Ovary (tissue), 9 donors: ENCODE results near the gene FLVCR2. TPM values are rescaled to one million over a fixed set of nuclear protein-coding genes. Genes with fewer than 3 reads are reported as not detected.

Experiments used
- DNase-seq, 5 donors: peaks; one replicate each; pipeline ENCODE4 v3.0.0-alpha.2; 2019 to 2020
- H3K27ac ChIP-seq, 2 donors: fragments of 200-600 bp; one replicate each; pipeline versions ENCODE4 v1.5.1 to v1.8.0; 2019 to 2022
- H3K27me3 ChIP-seq: fragments of 200-600 bp; one replicate; pipeline ENCODE4 v1.8.0; 2022
- H3K36me3 ChIP-seq: fragments of 200-600 bp; sonication (generic); one replicate; pipeline ENCODE4 v1.5.1; 2019
- H3K4me1 ChIP-seq: one replicate; pipeline ENCODE4 v1.8.1; 2013; ENCODE audit warnings: mild to moderate bottlenecking, moderate library complexity; ENCODE audit not compliant: insufficient read depth
- H3K4me3 ChIP-seq: fragments of 200-600 bp; sonication (generic); one replicate; pipeline ENCODE4 v1.5.1; 2017
- H3K9me3 ChIP-seq, 2 donors: fragments of 200-600 bp in 1 of 2; sonication (generic) in 1 of 2; one replicate each; pipeline versions ENCODE4 v1.5.1 to v1.8.1; 2013 to 2019; ENCODE audit warnings: mild to moderate bottlenecking in 1 of 2, moderate library complexity in 1 of 2
- EP300 ChIP-seq: sonication (generic); formaldehyde crosslinking; IDR thresholded peaks from one replicate; pipeline ENCODE4 v1.6.1; 2017; ENCODE audit warnings: antibody characterized with exemption
- POLR2A ChIP-seq: fragments of 450-650 bp; IDR thresholded peaks from one replicate; pipeline ENCODE4 v1.6.1; 2017; ENCODE audit warnings: antibody characterized with exemption, mild to moderate bottlenecking, moderate library complexity
- WGBS, 3 donors: extraction: QIAGEN DNeasy Blood & Tissue Kit in 1 of 3; methylation state at CpG; one replicate each; pipeline versions ENCODE4 v1.1.5 to v1.1.7; 2013 to 2017; 5-methylcytosine and 5-hydroxymethylcytosine counted together
- intact Hi-C, 4 donors: fragments of 100-400 bp; cut with DNase I; formaldehyde crosslinking; loops; one replicate each; pipeline versions ENCODE4 v1.11.0 to v1.15.1; 2022 to 2023
- polyA plus RNA-seq, 2 donors: library from polyadenylated mRNA; stranded (reverse); fragments of 200-250 nt in 1 of 2; fragments of 350-450 nt in 1 of 2; fragmentation: Illumina TruSeq in 1 of 2; extraction: RNeasy Lipid Tissue Mini Kit (QIAGEN cat#74804) in 1 of 2; gene quantifications; one replicate each; pipeline ENCODE4 v1.2.3, GENCODE V29; 2013 to 2014
- total RNA-seq, 7 donors: library from RNA; depleted of rRNA in 2 of 7; stranded (reverse); fragments of >200 nt in 2 of 7; fragmentation: NEBNext Ultra II Directional in 3 of 7; extraction: Animal tissue kit (Norgen Biotek cat#: 25700) in 3 of 7; gene quantifications; one replicate each; pipeline versions ENCODE4 v1.1.0 to v1.2.4, GENCODE V29; 2016 to 2023
- TF ChIP-seq, protein P1 (sequence below), 3 donors: fragments of 450-650 bp in 2 of 3; fragments of 200-600 bp in 1 of 3; IDR thresholded peaks; one replicate each; pipeline versions ENCODE4 v1.5.1 to v1.8.0; 2016 to 2022; ENCODE audit warnings: antibody characterized with exemption in 3 of 3, mild to moderate bottlenecking in 1 of 3
- donor health status: DM: no; HTN: no; CAD: no; lungs with moderate emphysema.
- donor health status: DM: no; HTN: no; CAD: no.
- donor health status: Bipolar disorder and iron deficiency.
- donor health status: DM: yes; HTN: yes; CAD: no.
- donor health status: DM: no; HTN: no; CAD: no.
- donor health status: DM: yes; HTN: yes; CAD: no.

FLVCR2 gene
- total and polyA plus RNA-seq, 9 donors = 1.5 to 18.4 (median 4.4) TPM

DNA sequence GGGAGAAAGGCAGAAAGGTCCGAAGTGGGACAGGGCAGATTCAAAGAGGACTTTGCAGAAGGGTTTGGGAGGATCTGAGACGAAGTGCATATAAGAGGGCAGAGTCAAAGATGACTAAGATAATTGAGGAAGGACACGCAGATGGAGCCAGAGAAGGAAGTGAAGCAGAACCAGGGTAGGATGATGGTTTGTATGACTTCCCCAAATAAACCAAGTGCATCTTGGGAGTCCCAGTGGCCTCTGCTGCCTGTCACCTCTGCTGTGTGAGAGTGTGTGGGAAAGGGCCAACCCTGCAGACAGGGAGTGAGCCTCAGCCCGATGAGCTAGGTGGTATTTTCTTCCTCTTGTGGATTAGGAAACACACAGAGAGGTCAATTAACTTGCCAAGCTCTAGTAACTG is 36.8 kb downstream of the FLVCR2 start:
- H3K4me1 ChIP-seq = no peaks in the 10 kb centered on the region
- H3K4me3 ChIP-seq = no peak overlapping the region
- intact Hi-C loops = no loop called here
- H3K27ac ChIP-seq = no peak overlapping the region
- DNase-seq = no peak
- no peaks in the 10 kb centered on the region for H3K9me3 ChIP-seq
- 77 to 91% (median 79%) methylated on average over 4 of the region's 4 CpGs for WGBS, 3 donors
- H3K36me3 ChIP-seq = no peaks in the 10 kb centered on the region
- TF ChIP-seq EP300 (no peak), POLR2A (no peak)
- TF ChIP-seq, protein P1, sequence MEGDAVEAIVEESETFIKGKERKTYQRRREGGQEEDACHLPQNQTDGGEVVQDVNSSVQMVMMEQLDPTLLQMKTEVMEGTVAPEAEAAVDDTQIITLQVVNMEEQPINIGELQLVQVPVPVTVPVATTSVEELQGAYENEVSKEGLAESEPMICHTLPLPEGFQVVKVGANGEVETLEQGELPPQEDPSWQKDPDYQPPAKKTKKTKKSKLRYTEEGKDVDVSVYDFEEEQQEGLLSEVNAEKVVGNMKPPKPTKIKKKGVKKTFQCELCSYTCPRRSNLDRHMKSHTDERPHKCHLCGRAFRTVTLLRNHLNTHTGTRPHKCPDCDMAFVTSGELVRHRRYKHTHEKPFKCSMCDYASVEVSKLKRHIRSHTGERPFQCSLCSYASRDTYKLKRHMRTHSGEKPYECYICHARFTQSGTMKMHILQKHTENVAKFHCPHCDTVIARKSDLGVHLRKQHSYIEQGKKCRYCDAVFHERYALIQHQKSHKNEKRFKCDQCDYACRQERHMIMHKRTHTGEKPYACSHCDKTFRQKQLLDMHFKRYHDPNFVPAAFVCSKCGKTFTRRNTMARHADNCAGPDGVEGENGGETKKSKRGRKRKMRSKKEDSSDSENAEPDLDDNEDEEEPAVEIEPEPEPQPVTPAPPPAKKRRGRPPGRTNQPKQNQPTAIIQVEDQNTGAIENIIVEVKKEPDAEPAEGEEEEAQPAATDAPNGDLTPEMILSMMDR (IDR thresholded peaks at IDR 0.05) = no peak
- H3K27me3 ChIP-seq = no peaks in the 10 kb centered on the region

DNA sequence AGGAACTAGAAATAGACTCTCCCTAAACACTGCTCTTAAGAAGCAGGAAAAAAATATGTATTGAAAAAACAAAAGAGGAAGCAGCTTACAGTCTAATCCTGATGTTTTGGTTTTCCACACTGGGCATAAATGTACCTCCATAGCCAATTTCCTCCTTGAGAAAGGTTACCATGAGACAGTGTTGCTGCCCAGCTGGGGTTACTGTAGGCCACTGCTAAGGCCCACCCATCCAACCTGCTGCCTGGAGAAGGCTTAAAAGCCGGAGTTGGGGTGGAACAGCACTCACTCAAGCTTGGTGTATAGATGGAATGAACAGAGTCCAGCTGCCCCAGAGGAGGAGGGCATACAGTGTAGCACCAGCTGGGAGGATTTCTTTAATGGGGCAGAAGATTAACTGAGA is 41.1 kb downstream of the FLVCR2 start:
- H3K27ac ChIP-seq = no peak overlapping the region
- WGBS, 3 donors = 97 to 100% (median 100%) methylated on average over 1 of the region's 1 CpG
- H3K27me3 ChIP-seq = no peaks in the 10 kb centered on the region

DNA sequence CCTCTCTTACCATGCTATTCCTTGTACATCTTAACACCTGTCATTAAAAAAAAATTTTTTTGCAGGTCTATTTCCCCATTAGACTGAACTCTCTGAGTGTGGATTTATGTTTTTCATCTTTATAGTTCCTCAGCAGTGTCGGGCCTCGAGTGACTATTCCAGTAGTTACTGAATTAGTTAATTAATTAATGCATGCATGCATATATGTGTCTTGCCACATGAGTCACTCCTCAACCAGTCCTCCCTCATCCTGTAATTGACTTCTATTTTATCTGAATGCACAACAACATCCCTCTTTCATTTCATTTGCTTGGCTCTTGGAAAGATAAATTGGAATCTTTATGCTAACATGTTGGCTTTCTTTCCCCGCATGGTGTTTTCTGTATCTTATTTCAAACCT is 46.6 kb downstream of the FLVCR2 start:
- no peaks in the 10 kb centered on the region for H3K27me3 ChIP-seq
- TF ChIP-seq EP300 (no peak), POLR2A (no peak)
- TF ChIP-seq, protein P1 (IDR thresholded peaks at IDR 0.05) = no peak
- 78 to 98% (median 85%) methylated on average over 3 of the region's 3 CpGs for WGBS, 3 donors
- no peak overlapping the region for H3K4me3 ChIP-seq
- intact Hi-C loops = no loop called here
- no peaks in the 10 kb centered on the region for H3K36me3 ChIP-seq
- no peak overlapping the region for H3K27ac ChIP-seq
- H3K9me3 ChIP-seq = no peaks in the 10 kb centered on the region
- H3K4me1 ChIP-seq = no peaks in the 10 kb centered on the region
- no peak for DNase-seq

More for the DNA sequence above, 41.1 kb downstream of the FLVCR2 start:
- no peak overlapping the region for H3K4me3 ChIP-seq
- no peaks in the 10 kb centered on the region for H3K9me3 ChIP-seq
- intact Hi-C loops = no loop called here
- H3K36me3 ChIP-seq = no peaks in the 10 kb centered on the region
- TF ChIP-seq POLR2A (no peak), EP300 (no peak)
- TF ChIP-seq, protein P1 (IDR thresholded peaks at IDR 0.05) = no peak
- DNase-seq = no peak
- H3K4me1 ChIP-seq = no peaks in the 10 kb centered on the region

DNA sequence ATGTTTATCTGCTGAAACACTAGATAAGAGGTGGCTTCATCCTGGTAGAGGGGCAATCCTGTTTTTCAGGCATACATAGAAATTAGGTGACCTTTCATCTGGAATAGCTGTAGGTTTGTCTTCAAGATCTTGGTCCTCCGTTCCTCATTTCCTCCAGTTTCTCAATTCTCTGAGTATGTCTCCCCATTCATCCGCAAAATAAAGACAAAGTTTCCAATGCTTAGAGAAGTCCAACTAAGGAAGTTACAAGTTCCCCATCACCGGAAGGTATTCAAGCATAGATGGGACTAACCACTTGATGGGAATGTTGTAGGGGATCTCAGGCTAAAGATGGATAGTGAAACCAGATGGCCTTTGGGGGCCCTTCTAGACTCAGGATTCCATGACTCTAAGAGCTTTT is 48.0 kb downstream of the FLVCR2 start:
- intact Hi-C loops = no loop called here
- Histone ChIP-seq H3K4me3 (no peak overlapping the region), H3K27me3 (no peaks in the 10 kb centered on the region), H3K27ac (no peak overlapping the region), H3K4me1 (no peaks in the 10 kb centered on the region), H3K36me3 (no peaks in the 10 kb centered on the region), H3K9me3 (no peaks in the 10 kb centered on the region)
- DNase-seq = no peak
- WGBS, 3 donors = 94 to 97% (median 97%) methylated on average over 3 of the region's 3 CpGs
- TF ChIP-seq POLR2A = no peak
- TF ChIP-seq, protein P1 (IDR thresholded peaks at IDR 0.05) = no peak
- no peak for TF ChIP-seq EP300
